Tibial nerve (tissue), 4 donors: ENCODE measurements around the gene DENND5B. TPM values are rescaled to one million over a fixed set of nuclear protein-coding genes. Genes with fewer than 3 reads are reported as not detected.

Experiments used
- DNase-seq, 2 donors: peaks; one replicate each; pipeline ENCODE4 v3.0.0-alpha.2; 2019; ENCODE audit warnings: low spot score in 2 of 2
- H3K27ac ChIP-seq, 4 donors: fragments of 200-600 bp; sonication (generic) in 3 of 4; one replicate each; pipeline ENCODE4 v1.5.1; 2017 to 2019; ENCODE audit warnings: mild to moderate bottlenecking in 1 of 4
- H3K27me3 ChIP-seq, 2 donors: fragments of 200-600 bp; sonication (generic) in 1 of 2; one replicate each; pipeline versions ENCODE4 v1.5.1 to v1.6.0; 2017 to 2019
- H3K36me3 ChIP-seq, 3 donors: fragments of 200-600 bp; sonication (generic); one replicate each; pipeline ENCODE4 v1.5.1; 2018 to 2019
- H3K4me1 ChIP-seq, 4 donors: fragments of 200-600 bp; sonication (generic) in 3 of 4; one replicate each; pipeline ENCODE4 v1.5.1; 2017 to 2019
- H3K4me3 ChIP-seq, 4 donors: fragments of 200-600 bp; sonication (generic) in 3 of 4; one replicate each; pipeline ENCODE4 v1.5.1; 2017 to 2019; ENCODE audit warnings: mild to moderate bottlenecking in 1 of 4, moderate library complexity in 1 of 4
- H3K9me3 ChIP-seq, 4 donors: fragments of 200-600 bp; sonication (generic) in 3 of 4; one replicate each; pipeline ENCODE4 v1.5.1; 2017 to 2019
- EP300 ChIP-seq, 2 donors: sonication (generic); formaldehyde crosslinking; IDR thresholded peaks; one replicate each; pipeline ENCODE4 v1.6.1; 2017; ENCODE audit warnings: antibody characterized with exemption in 2 of 2, mild to moderate bottlenecking in 1 of 2
- POLR2A ChIP-seq, 2 donors: fragments of 450-650 bp; IDR thresholded peaks; one replicate each; pipeline ENCODE4 v1.6.1; 2017; ENCODE audit warnings: antibody characterized with exemption in 2 of 2, mild to moderate bottlenecking in 2 of 2, moderate library complexity in 2 of 2
- WGBS, 2 donors: methylation state at CpG; one replicate each; pipeline ENCODE4 v1.1.5; 2018; 5-methylcytosine and 5-hydroxymethylcytosine counted together
- total RNA-seq, 4 donors: library from RNA; depleted of rRNA; stranded (reverse); fragments of >200 nt; gene quantifications; one replicate each; pipeline ENCODE4 v1.1.0, GENCODE V29; 2016
- TF ChIP-seq, protein P1 (sequence below), 5 experiments: fragments of 200-600 bp in 3 of 5; fragments of 450-650 bp in 2 of 5; sonication (generic) in 3 of 5; IDR thresholded peaks; one replicate each; pipeline ENCODE4 v1.5.1; 2016 to 2019; ENCODE audit warnings: antibody characterized with exemption in 5 of 5, mild to moderate bottlenecking in 3 of 5, moderate library complexity in 2 of 5

The DENND5B gene
- total RNA-seq, 4 donors from 2014 or later, result 22.6 to 55.7 (median 42.8) TPM

DNA sequence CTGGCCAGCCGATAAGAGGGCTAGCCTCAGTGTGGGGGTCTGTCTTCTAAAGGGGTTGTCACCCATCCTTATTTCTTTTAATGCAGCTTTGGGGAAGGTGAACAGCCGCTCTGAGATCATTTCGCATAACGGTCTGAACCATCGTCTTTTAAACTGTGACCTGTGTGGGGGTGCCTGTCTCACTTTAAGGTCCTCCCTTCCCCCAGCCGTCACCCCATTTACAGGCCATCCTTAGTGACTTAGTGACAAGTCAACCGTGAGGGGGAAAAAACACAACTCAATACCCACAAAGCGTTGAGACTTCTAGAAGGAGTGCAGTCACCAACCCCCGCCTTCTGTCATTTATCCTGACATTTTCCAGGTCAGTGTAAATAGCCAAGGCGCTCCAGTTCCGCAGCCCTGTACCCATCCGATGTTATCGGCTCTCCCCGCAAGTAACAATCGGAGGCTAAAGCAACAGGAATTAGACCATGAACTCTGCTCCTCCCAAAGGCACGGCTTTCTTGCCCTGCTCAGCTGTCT is 505 bp upstream of the DENND5B start:
- peaks cover 0 to 16% (median 0%) of the 10 kb centered on the region in 4 donors for H3K4me1 ChIP-seq
- H3K27me3 ChIP-seq, result no peaks in the 10 kb centered on the region
- H3K27ac ChIP-seq, result peak overlapping the region; percentile 89 to 96 (median 90)
- 3 to 4% methylated on average over 16 of the region's 16 CpGs for WGBS, 2 donors
- peak in 1 of 2 donors; percentile 12 for DNase-seq
- no peaks in the 10 kb centered on the region for H3K36me3 ChIP-seq
- H3K4me3 ChIP-seq, result peak overlapping the region; percentile 61 to 97 (median 90)
- no peak for TF ChIP-seq POLR2A (IDR thresholded peaks at IDR 0.05)
- no peaks in the 10 kb centered on the region for H3K9me3 ChIP-seq

DNA sequence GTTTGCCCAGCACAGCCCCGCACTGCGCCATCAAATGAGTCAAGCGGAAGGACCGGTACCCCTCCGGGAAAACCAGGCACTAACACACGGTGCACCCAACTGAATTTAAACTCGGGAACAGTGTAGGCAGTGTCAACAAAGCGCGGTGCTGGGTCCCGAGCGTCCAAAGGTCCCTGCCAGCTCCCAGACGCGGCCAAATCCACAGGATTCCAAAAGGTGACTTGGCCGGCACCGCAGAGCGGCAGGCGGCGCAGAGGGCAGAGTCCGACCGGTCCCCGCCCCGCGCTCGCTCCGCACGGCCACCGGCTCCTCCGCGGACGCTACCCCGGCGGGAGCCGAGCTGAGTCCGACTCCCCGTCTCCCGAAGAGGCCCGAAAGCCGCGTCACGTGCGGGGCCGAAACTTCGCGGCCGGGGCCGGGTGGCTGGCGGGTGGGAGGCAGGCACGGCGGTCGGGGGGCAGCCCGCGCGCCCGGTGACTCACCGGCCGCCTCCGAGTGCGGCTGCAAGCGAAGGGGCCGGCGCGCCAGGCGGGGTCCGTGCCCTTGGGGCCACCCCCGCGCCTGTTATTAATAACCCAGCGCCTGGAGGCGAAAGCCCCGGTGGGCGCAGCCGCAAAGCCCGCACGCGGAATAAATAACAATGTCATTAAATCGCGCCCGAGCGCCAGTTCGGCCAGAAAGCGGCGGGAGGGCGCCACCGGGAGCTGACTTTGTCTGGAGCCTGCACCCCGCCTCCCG is 863 bp downstream of the DENND5B start:
- 0% methylated on average over 17 to 25 of the region's 85 CpGs for WGBS, 2 donors
- peak; percentile 17 to 32 for DNase-seq
- Histone ChIP-seq H3K4me1 (peaks cover 0 to 16% (median 0%) of the 10 kb centered on the region in 4 donors), H3K9me3 (no peaks in the 10 kb centered on the region), H3K36me3 (no peaks in the 10 kb centered on the region), H3K27me3 (no peaks in the 10 kb centered on the region), H3K4me3 (peak overlapping the region; percentile 89 to 97 (median 94)), H3K27ac (peak overlapping the region; percentile 89 to 98 (median 93))
- TF ChIP-seq POLR2A (IDR thresholded peaks at IDR 0.05) (no peak), EP300 (IDR thresholded peaks at IDR 0.05) (peak in 1 of 2 donors; percentile 59)
- TF ChIP-seq, protein P1, sequence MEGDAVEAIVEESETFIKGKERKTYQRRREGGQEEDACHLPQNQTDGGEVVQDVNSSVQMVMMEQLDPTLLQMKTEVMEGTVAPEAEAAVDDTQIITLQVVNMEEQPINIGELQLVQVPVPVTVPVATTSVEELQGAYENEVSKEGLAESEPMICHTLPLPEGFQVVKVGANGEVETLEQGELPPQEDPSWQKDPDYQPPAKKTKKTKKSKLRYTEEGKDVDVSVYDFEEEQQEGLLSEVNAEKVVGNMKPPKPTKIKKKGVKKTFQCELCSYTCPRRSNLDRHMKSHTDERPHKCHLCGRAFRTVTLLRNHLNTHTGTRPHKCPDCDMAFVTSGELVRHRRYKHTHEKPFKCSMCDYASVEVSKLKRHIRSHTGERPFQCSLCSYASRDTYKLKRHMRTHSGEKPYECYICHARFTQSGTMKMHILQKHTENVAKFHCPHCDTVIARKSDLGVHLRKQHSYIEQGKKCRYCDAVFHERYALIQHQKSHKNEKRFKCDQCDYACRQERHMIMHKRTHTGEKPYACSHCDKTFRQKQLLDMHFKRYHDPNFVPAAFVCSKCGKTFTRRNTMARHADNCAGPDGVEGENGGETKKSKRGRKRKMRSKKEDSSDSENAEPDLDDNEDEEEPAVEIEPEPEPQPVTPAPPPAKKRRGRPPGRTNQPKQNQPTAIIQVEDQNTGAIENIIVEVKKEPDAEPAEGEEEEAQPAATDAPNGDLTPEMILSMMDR (IDR thresholded peaks at IDR 0.05), result no peak

DNA sequence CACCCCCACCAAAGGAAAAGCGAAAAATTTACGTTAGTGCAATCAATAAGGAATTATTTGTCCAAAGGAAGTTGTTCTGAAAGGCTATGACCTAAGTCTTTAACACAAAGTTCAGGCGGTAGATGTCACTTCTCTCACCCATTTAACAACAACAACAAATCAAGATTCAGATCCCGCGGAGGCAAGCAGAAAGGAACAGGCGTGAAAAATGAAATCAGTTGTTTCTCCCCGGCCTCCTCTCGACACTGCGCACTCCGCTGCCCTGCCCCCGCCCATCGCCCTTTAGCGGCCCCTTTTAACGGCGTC is 1.4 kb downstream of the DENND5B start:
- TF ChIP-seq POLR2A (IDR thresholded peaks at IDR 0.05), result peak in 1 of 2 donors; percentile 29
- TF ChIP-seq, protein P1 (IDR thresholded peaks at IDR 0.05), result no peak
- H3K27me3 ChIP-seq, result no peaks in the 10 kb centered on the region
- H3K9me3 ChIP-seq, result no peaks in the 10 kb centered on the region
- peak overlapping the region; percentile 89 to 97 (median 94) for H3K4me3 ChIP-seq
- H3K4me1 ChIP-seq, result peaks cover 0 to 16% (median 0%) of the 10 kb centered on the region in 4 donors
- 0% methylated on average over 15 of the region's 15 CpGs for WGBS, 2 donors
- DNase-seq, result peak in 1 of 2 donors; percentile 48
- H3K36me3 ChIP-seq, result no peaks in the 10 kb centered on the region
- peak overlapping the region; percentile 89 to 98 (median 93) for H3K27ac ChIP-seq

DNA sequence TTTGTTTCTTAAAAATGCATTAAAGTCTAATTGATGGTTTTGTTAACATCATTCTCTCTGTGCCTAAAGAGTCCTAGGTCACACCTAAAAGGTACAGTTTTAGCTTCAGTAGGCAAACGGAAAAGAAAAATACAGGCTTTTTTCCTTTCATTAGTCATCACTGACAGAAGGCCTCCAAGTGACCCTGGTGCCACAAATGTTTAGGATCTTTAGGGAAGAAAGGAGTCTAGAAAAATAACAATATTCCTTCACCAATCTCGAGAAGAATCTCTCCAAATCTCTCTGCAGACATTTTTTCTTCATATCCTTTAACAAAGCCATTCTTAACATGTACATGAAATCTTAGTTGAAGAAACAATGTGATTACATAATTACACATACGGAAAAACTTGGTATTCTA is 2.0 kb downstream of the DENND5B start:
- H3K27ac ChIP-seq, result peak overlapping the region; percentile 89 to 98 (median 93)
- no peaks in the 10 kb centered on the region for H3K27me3 ChIP-seq
- H3K36me3 ChIP-seq, result no peaks in the 10 kb centered on the region
- TF ChIP-seq, protein P1 (IDR thresholded peaks at IDR 0.05), result no peak
- TF ChIP-seq POLR2A (IDR thresholded peaks at IDR 0.05), result no peak
- no peak for TF ChIP-seq EP300 (IDR thresholded peaks at IDR 0.05)
- DNase-seq, result no peak
- 21 to 22% methylated on average over 3 of the region's 3 CpGs for WGBS, 2 donors
- no peaks in the 10 kb centered on the region for H3K9me3 ChIP-seq
- H3K4me1 ChIP-seq, result peaks cover 0 to 16% (median 0%) of the 10 kb centered on the region in 4 donors
- peak overlapping the region in 3 of 4 donors; percentile 89 to 97 (median 91) for H3K4me3 ChIP-seq

DNA sequence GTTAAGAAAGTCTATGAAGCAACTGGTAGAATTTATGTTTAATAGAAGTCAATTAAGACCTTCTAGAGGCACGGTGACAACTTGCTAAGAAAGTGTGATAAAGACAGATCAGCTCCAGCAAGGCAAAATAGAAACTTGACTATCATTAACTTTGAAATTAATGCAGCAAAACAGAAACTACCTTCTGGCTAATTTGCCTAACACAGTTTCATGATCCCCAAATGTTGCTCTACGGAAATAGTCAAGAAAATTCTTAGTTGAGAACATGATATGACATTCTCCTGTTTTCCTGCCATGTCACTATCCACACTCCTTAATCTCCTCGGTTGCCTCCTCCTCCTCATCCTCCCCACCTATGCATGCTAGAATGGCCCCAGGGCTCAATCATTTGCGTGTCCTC is 4.2 kb downstream of the DENND5B start:
- H3K27ac ChIP-seq, result no peak overlapping the region
- peaks cover 0 to 12% (median 0%) of the 10 kb centered on the region in 4 donors for H3K4me1 ChIP-seq
- TF ChIP-seq POLR2A (IDR thresholded peaks at IDR 0.05) (no peak), EP300 (IDR thresholded peaks at IDR 0.05) (no peak)
- TF ChIP-seq, protein P1 (IDR thresholded peaks at IDR 0.05), result no peak
- no peaks in the 10 kb centered on the region for H3K9me3 ChIP-seq
- no peak overlapping the region for H3K4me3 ChIP-seq
- H3K36me3 ChIP-seq, result no peaks in the 10 kb centered on the region
- 90 to 96% methylated on average over 4 of the region's 4 CpGs for WGBS, 2 donors
- no peaks in the 10 kb centered on the region for H3K27me3 ChIP-seq
- no peak for DNase-seq
